Left cardiac atrium (tissue), 4 donors: ENCODE data around the gene TNFRSF25. TPM values are rescaled to one million over a fixed set of nuclear protein-coding genes. Genes with fewer than 3 reads are reported as not detected.
"Not testable (repeated sequence)": the region's sequence is repeated elsewhere in the genome, so short reads cannot be mapped to it uniquely, and the experiment has no call there.

Experiments
- ATAC-seq, 2 donors: fragments of 200-7000 bp; cut with Tn5 transposase; one replicate each; pipeline ENCODE4 v1.9.1; 2020; ENCODE audit warnings: mild to moderate bottlenecking in 2 of 2, moderate library complexity in 2 of 2
- DNase-seq: peaks from one replicate; pipeline ENCODE4 v3.0.0-alpha.2; 2020
- intact Hi-C, 2 donors: fragments of 100-400 bp; cut with DNase I; formaldehyde crosslinking; loops; one replicate each; pipeline versions ENCODE4 v1.14.1 to v1.15.1; 2022 to 2023
- total RNA-seq, 2 donors: library from RNA; stranded (reverse); fragmentation: NEBNext Ultra II Directional; extraction: Animal tissue kit (Norgen Biotek cat#: 25700); gene quantifications; one replicate each; pipeline ENCODE4 v1.2.1, GENCODE V29; 2021
- donor health status: DM: no; HTN: yes; CAD: no.
- donor health status: DM: no; HTN: yes; CAD: no; lungs with severe emphysema.
- donor health status: DM: yes; HTN: yes; CAD: no.
- donor health status: Dilated cardiomyopathy.

Gene TNFRSF25
- total RNA-seq, 2 donors from 2014 or later = 5.5 to 5.9 TPM

DNA sequence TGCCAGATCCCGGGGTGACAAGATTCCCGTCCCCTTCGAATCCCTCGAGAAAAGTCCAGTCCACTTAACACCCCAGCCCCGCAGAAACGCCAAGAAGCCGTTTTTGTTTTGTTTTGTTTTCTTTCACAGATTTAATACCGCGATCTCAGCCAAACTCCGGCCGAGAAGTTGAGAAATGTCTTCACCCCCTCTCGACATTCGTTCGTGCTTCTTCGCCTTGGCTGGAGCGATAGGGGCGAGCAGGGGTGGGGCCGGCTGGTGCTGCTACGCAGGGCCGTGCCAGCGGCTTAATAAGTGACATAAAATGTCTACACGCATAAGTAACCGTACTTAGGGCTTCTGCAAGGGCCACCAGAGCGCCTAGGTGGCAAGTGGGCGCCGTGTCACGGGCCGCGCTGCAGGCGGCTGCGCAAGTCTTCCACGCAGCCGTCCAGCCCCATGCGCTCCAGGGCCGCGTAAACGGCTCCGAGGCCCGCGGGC, 4.9 kb downstream of the TNFRSF25 start:
- intact Hi-C loops = no loop called here
- ATAC-seq = peak in 1 of 2 donors; percentile 4
- DNase-seq = no peak

GRCh38 chr1:6460301-6461050, 5.5 kb downstream of the TNFRSF25 start:
- ATAC-seq (peak; percentile 39 to 62), DNase-seq (no peak)
- intact Hi-C loops = no loop called here

DNA sequence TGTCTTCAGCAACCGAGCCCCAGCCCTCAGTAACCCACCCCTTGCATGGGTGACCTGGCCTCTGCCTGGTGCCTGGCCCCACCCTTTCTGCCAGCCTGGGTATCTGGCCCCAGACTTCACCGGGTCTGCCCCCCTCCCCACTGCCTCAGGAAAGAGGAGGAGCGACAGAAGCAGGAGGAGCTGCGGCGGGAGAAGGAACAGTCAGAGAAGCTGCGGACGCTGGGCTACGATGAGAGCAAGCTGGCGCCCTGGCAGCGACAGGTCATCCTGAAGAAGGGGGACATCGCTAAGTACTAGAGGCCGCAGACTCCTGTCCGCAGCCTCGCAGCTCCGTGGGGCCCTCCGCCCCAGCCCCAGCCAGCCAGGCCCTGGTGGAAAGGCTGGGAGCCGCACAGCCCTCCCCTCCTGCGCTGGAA, 6.1 kb downstream of the TNFRSF25 start:
- intact Hi-C loops = no loop called here
- ATAC-seq (peak; percentile 10 to 16), DNase-seq (no peak)

- intact Hi-C loops = no loop called here
- ATAC-seq = no peak
- no peak for DNase-seq
Observed at GRCh38 chr1:6456800-6457466, 9.0 kb downstream of the TNFRSF25 start.

DNA sequence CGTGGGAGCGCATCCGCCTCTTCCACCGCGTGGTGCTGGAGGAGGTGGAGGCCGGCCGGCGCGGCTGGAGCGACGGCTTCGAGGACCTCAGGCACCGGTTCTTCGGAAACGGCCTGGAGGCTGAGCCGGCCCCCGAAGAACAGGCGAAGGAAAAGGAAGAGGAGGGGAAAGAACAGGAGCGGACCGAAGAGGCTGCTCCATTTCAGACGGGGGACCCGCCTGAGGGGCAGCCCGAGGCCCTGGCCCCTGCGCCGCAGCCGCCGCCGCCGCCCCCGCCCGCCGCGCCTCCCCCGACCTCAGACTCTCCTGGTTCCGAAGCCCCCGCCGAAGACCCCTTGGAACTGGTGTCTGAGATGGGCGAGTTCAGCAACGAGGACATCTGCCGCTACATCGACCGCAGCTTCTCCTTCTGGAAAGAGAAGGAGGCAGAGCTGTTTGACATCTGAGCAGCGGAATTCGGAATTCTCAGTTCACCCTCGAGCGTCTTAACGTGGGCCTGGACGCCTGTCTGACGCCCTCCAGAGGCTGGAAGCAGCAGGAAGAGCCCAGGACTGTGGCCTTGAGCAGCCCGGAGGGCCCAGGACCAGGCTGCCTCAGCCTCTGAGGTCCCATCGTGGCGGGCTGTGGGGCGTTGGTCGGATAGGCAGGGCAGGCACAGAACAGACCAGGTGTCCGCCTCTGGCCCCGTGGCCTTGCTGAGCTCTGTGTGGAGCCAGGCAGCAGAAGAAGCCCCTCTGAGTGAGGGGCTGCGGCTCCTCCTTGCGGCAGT, 10.0 kb downstream of the TNFRSF25 start:
- intact Hi-C loops, DNase-seq, ATAC-seq: not testable (repeated sequence)

DNA sequence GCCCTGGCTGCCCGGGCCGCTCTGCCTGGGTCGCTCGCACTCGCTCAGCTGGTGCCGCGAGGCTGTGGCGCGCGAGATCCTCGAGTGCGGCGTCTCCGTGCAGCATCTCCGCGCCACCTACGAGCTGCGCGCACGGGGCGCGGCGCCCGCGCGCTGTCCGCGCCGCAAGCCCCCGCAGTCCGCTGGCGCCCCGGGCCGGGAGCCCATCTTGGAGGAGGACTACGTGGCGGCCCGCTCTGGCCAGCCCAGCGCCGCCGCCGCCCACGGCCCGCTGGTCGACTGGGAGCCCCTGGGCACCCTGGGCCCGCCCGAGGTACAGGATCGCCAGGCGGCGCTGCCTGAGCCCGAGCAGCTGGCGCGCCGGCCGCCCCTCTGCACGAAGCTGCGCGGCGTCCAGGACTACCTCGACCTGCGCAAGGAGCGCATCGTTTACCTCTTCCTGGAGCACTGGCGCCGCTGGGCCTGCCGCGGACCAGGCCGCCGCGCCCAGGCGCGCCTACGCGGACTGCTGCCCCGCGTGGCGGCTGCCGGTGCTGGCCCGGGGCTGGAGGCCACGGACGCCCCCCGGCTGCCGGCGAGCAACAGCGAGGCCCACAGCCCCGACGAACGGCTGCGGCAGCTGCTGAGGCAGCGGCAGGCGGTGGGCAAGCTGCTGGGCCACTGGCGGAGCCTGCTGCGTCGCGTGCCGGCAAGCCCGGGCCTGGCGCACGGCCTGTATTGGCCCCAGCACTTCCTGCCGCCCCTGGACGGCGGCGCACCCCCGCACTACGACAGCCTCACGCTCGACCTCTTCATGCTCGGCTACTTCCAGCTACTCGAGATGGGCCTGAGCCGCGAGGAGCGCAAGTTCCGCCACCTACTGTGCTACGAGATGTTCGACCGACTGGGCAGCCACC, 10.9 kb downstream of the TNFRSF25 start:
- no peak for DNase-seq
- no peak for ATAC-seq

GRCh38 chr1:6453895-6454855, 11.8 kb downstream of the TNFRSF25 start:
- ATAC-seq = peak in 1 of 2 donors; percentile 9
- DNase-seq, intact Hi-C loops: not testable (repeated sequence)

More for the DNA sequence above, 10.9 kb downstream of the TNFRSF25 start:
- intact Hi-C loops = no loop called here

GRCh38 chr1:6450943-6451373, 15.0 kb downstream of the TNFRSF25 start:
- DNase-seq (no peak), ATAC-seq (no peak)
- intact Hi-C loops = no loop called here

- intact Hi-C loops, DNase-seq, ATAC-seq: not testable (repeated sequence)
Observed at GRCh38 chr1:6450486-6450885, 15.5 kb downstream of the TNFRSF25 start.

DNA sequence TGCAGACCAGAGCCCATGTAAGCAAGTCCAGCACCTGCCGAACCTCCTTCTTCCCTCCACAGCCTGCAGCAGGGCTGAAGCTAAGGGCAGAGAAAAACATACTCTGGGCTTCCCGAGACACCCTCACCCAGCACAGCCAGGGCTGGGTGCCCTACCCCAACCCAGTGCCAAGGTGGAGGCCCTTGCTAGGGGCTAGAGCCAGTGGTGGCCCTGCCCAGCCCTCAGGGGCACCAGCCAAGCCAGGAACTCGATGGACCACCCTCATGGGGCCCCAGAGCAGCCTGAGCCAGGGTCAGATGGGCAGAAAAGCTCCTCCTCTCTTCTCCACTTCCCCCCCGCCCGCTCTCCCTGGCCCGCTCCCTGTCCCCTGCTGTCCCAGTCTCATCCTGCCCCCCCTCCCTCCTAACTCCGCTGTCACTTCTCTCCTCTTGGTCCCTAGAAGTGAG, 15.9 kb downstream of the TNFRSF25 start:
- ATAC-seq = no peak
- intact Hi-C loops = no loop called here
- DNase-seq = no peak

DNA sequence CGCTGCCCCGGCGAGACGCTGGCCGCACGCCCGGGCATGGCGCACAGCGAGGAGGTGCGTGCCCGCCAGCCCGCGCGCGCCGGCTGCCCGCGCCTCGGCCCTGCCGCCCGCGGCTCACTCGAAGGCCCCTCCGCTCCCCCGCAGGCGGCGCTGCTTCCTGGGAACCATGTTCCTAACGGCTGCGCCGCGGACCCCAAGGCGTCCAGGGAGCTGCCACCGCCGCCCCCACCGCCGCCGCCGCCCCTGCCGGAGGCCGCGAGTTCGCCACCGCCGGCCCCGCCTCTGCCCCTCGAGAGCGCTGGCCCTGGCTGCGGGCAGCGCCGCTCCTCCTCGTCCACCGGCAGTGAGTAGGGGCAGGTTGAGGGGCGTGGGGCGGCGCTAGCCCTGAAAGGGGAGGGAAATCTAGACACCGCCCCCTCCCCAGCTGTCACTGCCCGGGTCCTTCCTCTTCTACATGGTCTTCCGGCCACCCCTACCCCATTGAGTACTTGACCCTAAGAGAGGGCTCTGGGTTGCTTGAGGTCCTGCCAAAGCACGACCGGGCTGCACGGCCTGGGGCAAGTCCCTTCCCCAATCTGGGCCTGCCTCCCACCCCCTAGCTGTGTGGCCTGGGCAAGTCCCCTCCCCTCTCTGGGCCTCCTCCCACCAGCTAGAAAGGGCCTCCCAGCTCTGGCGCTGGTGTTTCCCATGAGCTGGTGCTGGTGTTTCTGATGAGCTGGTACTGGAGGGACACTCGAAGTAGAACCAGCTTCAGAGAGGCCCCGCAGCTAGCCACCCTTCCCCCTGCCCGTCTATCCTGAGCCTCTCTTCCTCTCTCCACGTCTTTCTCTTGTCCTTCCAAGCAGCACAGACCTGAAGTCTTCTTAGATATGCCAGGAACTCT, 17.0 kb downstream of the TNFRSF25 start:
- DNase-seq = no peak
- ATAC-seq = peak; percentile 38 to 53
- intact Hi-C loops = no loop called here

- intact Hi-C loops = no loop called here
- no peak for DNase-seq
- no peak for ATAC-seq
Observed at GRCh38 chr1:6447818-6448748, 17.9 kb downstream of the TNFRSF25 start.

GRCh38 chr1:6447016-6447817, 18.8 kb downstream of the TNFRSF25 start:
- ATAC-seq = no peak
- DNase-seq = no peak
- intact Hi-C loops = no loop called here

GRCh38 chr1:6446665-6447015, 19.3 kb downstream of the TNFRSF25 start:
- intact Hi-C loops = no loop called here
- DNase-seq = no peak
- no peak for ATAC-seq

GRCh38 chr1:6445929-6446328, 20.0 kb downstream of the TNFRSF25 start:
- ATAC-seq, intact Hi-C loops: not testable (repeated sequence)

More at GRCh38 chr1:6445929-6446328, 20.0 kb downstream of the TNFRSF25 start:
- DNase-seq = not testable (repeated sequence)
